HG02970 (cell line): Measurements from ENCODE around the gene ATG13.

ENCODE experiments used
- ATAC-seq: cut with Tn5 transposase; IDR thresholded peaks from one replicate; pipeline ENCODE4 v1.9.1; 2021; ENCODE audit warnings: mild to moderate bottlenecking, moderate library complexity, moderate number of reproducible peaks; ENCODE audit not compliant: unreplicated experiment, low FRiP score

The ATG13 gene

GRCh38 chr11:46672381-46672839, 55.1 kb downstream of the ATG13 start:
- ATAC-seq: no peak

GRCh38 chr11:46673713-46674462, 56.5 kb downstream of the ATG13 start:
- no peak for ATAC-seq

GRCh38 chr11:46674463-46675287, 57.3 kb downstream of the ATG13 start:
- ATAC-seq: no peak

GRCh38 chr11:46675288-46675851, 58.0 kb downstream of the ATG13 start:
- no peak for ATAC-seq

- ATAC-seq: no peak
Measured at GRCh38 chr11:46675949-46676348, 58.6 kb downstream of the ATG13 start.

- no peak for ATAC-seq
Measured at GRCh38 chr11:46676436-46677158, 59.2 kb downstream of the ATG13 start.

GRCh38 chr11:46677169-46677568, 59.8 kb downstream of the ATG13 start:
- no peak for ATAC-seq

- ATAC-seq: no peak
Measured at GRCh38 chr11:46677991-46678740, 60.8 kb downstream of the ATG13 start.

GRCh38 chr11:46678741-46679130, 61.4 kb downstream of the ATG13 start:
- no peak for ATAC-seq

GRCh38 chr11:46679241-46680163, 62.1 kb downstream of the ATG13 start:
- no peak for ATAC-seq

- no peak for ATAC-seq
Measured at GRCh38 chr11:46680164-46680760, 62.9 kb downstream of the ATG13 start.

- ATAC-seq: no peak
Measured at GRCh38 chr11:46680815-46681214, 63.5 kb downstream of the ATG13 start.

- no peak for ATAC-seq
Measured at GRCh38 chr11:46681814-46682213, 64.5 kb downstream of the ATG13 start.

- no peak for ATAC-seq
Measured at GRCh38 chr11:46682773-46683752, 65.7 kb downstream of the ATG13 start.

GRCh38 chr11:46684367-46684766, 67.0 kb downstream of the ATG13 start:
- no peak for ATAC-seq

- no peak for ATAC-seq
Measured at GRCh38 chr11:46686886-46687795, 69.8 kb downstream of the ATG13 start.
